GM19035 (cell line): Measurements from ENCODE around the gene C5orf24.

Experiments
- ATAC-seq: cut with Tn5 transposase; IDR thresholded peaks from one replicate; pipeline ENCODE4 v1.9.1; 2021; ENCODE audit not compliant: unreplicated experiment

The C5orf24 gene

DNA sequence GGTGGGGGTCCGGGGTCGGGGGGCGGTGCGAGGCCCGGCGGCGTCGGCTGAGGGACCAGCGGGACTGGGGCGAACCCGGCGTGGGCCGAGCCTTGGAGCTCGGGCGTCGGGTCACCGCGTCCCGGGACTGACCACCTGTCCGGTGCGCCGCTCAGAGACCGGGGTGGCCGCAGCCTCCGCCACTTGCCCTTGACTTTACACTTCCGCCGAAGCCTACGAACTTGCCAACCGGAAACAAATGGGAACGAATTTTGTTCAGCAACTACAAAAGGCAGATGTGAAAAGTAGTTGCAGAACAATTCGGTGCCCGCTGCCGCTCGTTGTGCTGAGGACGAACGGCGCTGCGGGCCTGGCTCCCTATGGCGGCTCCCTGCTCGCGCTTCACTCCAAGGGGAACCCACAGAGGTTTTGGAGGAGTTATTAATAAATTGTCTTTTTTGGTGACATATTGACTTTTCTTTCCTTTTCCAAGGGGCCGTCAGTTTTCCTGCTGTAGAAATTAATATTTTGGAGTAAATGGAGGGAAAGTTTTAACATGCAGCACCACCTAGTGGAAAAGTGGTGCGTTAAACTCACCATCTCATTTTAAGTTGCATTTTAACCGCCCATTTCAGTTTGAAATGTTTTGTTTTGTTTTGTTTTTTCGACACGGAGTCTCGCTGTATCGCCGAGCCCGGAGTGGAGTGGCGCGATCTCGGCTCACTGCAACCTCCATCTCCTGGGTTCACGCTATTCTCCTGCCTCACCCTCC lies 59.7 kb downstream of the C5orf24 start:
- peak; percentile 35 for ATAC-seq

DNA sequence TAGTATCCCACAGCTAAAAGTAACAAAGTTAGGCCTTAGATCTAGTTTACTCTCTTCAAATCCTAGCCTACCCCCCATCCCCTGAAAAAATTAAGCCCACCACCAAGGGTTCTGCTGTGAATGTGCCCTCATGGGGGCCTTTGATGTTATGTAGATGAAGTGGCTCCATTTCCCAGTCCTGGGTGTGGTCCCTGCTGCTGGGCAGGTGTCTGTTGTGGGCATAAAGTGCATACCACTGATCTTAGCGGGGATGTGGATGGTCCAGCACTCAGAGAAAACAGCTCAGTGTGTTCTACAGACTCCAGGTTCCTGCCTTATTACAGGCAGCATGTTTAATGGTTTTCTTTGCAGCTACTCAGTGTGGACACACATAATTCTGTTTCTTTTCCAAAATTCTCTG lies 61.0 kb downstream of the C5orf24 start:
- ATAC-seq: no peak
